Mucosa of descending colon (tissue), 3 donors: ENCODE measurements around the gene PLET1. TPM values are rescaled to one million over a fixed set of nuclear protein-coding genes. Genes with fewer than 3 reads are reported as not detected.

ENCODE experiments used
- ATAC-seq: fragments of 200-7000 bp; cut with Tn5 transposase; one replicate; pipeline ENCODE4 v1.9.1; 2020; ENCODE audit warnings: mild to moderate bottlenecking, moderate library complexity
- DNase-seq, 3 donors: peaks; one replicate each; pipeline ENCODE4 v3.0.0-alpha.2; 2020
- H3K36me3 ChIP-seq: fragments of 200-600 bp; one replicate; pipeline ENCODE4 v1.8.0; 2021; ENCODE audit warnings: low read depth, mild to moderate bottlenecking
- H3K4me1 ChIP-seq: fragments of 200-600 bp; one replicate; pipeline ENCODE4 v1.8.0; 2021; ENCODE audit warnings: low read depth, mild to moderate bottlenecking
- H3K4me3 ChIP-seq: fragments of 200-600 bp; one replicate; pipeline ENCODE4 v1.8.0; 2021; ENCODE audit warnings: mild to moderate bottlenecking
- H3K9me3 ChIP-seq: fragments of 200-600 bp; one replicate; pipeline ENCODE4 v1.8.0; 2021; ENCODE audit warnings: mild to moderate bottlenecking
- CTCF ChIP-seq: fragments of 200-600 bp; IDR thresholded peaks from one replicate; pipeline ENCODE4 v1.8.0; 2022; ENCODE audit warnings: antibody characterized with exemption, mild to moderate bottlenecking
- intact Hi-C, 2 donors: fragments of 100-400 bp; cut with DNase I in 1 of 2; cut with micrococcal nuclease in 1 of 2; formaldehyde crosslinking; loops; one replicate each; pipeline versions ENCODE4 v1.11.0 to v1.11.1; 2022; cut with DNase I, micrococcal nuclease
- total RNA-seq, 3 donors: library from RNA; stranded (reverse); fragmentation: NEBNext Ultra II Directional in 2 of 3; extraction: Animal tissue kit (Norgen Biotek cat#: 25700) in 2 of 3; gene quantifications; one replicate each; pipeline versions ENCODE4 v1.2.1 to v1.2.4, GENCODE V29; 2021 to 2023
- donor health status: DM: no; HTN: no; CAD: no; lungs with moderate emphysema.
- donor health status: DM: no; HTN: no; CAD: no.
- donor health status: DM: no; HTN: yes; CAD: no.

The PLET1 gene
- total RNA-seq, 3 donors from 2014 or later: not detected

GRCh38 chr11:112296044-112296443, 35.4 kb upstream of the PLET1 start:
- no peak for ATAC-seq
- DNase-seq: no peak
- H3K4me1 ChIP-seq: peaks cover 5% of the 10 kb centered on the region
- no peak overlapping the region for H3K4me3 ChIP-seq
- TF ChIP-seq CTCF: no peak
- intact Hi-C loops: loop anchor here in 1 of 2 donors (10.0 kb wide), 1 partner anchor 259 kb away; no protein-coding TSS in a partner anchor
- no peaks in the 10 kb centered on the region for H3K36me3 ChIP-seq
- no peaks in the 10 kb centered on the region for H3K9me3 ChIP-seq

GRCh38 chr11:112294688-112295340, 34.2 kb upstream of the PLET1 start:
- TF ChIP-seq CTCF: no peak
- ATAC-seq (no peak), DNase-seq (no peak)
- intact Hi-C loops: loop anchor here in 1 of 2 donors (10.0 kb wide), 1 partner anchor 260 kb away; no protein-coding TSS in a partner anchor
- H3K4me1 ChIP-seq: peaks cover 10% of the 10 kb centered on the region
- no peak overlapping the region for H3K4me3 ChIP-seq
- H3K9me3 ChIP-seq: no peaks in the 10 kb centered on the region
- no peaks in the 10 kb centered on the region for H3K36me3 ChIP-seq

GRCh38 chr11:112293614-112294013, 33.0 kb upstream of the PLET1 start:
- intact Hi-C loops: loop anchor here in 1 of 2 donors (10.0 kb wide), 1 partner anchor 261 kb away; no protein-coding TSS in a partner anchor
- Histone ChIP-seq H3K36me3 (no peaks in the 10 kb centered on the region), H3K4me1 (peaks cover 14% of the 10 kb centered on the region), H3K9me3 (no peaks in the 10 kb centered on the region), H3K4me3 (no peak overlapping the region)
- ATAC-seq (peak; percentile 22), DNase-seq (no peak)
- TF ChIP-seq CTCF: no peak

GRCh38 chr11:112292785-112293407, 32.2 kb upstream of the PLET1 start:
- ATAC-seq (no peak), DNase-seq (no peak)
- Histone ChIP-seq H3K9me3 (no peaks in the 10 kb centered on the region), H3K4me1 (peaks cover 14% of the 10 kb centered on the region), H3K36me3 (no peaks in the 10 kb centered on the region), H3K4me3 (no peak overlapping the region)
- intact Hi-C loops: loop anchor here in 1 of 2 donors (10.0 kb wide), 1 partner anchor 262 kb away; no protein-coding TSS in a partner anchor
- TF ChIP-seq CTCF: no peak

GRCh38 chr11:112292188-112292587, 31.5 kb upstream of the PLET1 start:
- intact Hi-C loops: loop anchor here in 1 of 2 donors (10.0 kb wide), 1 partner anchor 263 kb away; no protein-coding TSS in a partner anchor
- no peak for TF ChIP-seq CTCF
- DNase-seq: no peak
- Histone ChIP-seq H3K4me1 (peaks cover 14% of the 10 kb centered on the region), H3K4me3 (no peak overlapping the region), H3K9me3 (no peaks in the 10 kb centered on the region), H3K36me3 (no peaks in the 10 kb centered on the region)
- no peak for ATAC-seq
